ENCODE data around the gene IFRD1.

The IFRD1 gene

DNA sequence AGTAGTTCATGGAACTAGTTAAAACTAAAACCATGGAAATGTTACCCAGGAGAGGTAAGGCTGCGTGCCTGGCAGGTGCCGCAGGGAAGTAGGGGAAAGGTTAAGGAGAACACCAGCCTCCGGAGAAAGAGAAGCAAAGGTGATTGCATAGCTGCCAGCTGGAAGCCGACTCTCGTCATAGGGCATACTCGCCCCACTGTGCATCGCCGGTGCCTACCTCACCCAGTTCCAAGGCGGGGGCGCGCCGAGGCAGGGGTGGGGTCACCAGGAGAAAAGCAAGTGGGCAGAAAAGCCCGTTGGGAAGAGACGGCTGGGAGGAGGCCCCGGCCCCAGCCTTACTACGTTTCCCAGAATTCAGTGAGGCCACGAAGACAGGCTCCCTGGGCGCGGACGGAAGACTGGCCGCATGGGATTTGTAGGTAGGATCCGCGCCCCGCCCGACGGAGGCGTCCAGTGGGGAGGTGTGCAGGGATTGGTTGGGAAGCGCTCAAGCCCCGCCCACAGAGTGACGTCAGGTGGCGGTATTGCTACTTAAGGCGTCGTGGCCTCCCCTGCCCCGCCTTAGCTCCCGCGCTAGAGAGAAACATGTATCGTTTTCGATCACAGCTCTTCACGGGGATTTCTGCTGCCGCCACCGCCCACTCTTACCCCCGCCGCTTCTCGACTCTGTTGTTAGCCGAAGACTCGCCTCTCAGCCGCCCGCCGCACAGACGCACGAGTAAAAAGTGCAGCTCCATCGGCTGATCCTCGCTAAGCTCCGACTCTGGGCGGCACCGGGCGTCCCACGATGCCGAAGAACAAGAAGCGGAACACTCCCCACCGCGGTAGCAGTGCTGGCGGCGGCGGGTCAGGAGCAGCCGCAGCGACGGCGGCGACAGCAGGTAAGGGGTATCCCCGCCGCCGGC is at the start of gene IFRD1:
Gene IFRD1 (plus strand): TSS at position 559 of the 905 bp plus-strand sequence. CDS start 229 bp downstream, at position 788.
- peak; percentile 97 for DNase-seq

GRCh38 chr7:112404321-112404720 is 45.9 kb upstream of the IFRD1 start:
- DNase-seq, result no peak

- DNase-seq, result peak; percentile 44
These were observed 45.0 kb upstream of the IFRD1 start for GRCh38 chr7:112405286-112405685.

DNA sequence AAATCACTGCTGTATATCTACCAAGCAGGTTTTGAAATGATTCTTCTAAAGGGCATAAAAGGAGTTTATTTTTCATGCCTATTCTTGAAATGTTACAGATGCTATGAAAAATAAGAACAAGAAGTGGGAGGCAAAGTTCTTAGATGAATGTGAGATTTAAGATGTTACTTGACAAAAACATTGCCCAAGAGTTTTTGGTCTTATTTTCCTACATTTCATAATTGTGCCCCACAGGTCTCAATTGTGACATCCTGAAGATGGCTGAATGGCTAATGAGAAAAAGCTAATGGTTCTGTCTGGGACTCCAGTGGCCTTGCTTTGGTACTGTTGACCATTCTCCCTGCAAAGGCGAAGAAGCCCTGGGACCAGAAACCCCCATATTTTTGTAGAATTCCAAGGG is 43.0 kb upstream of the IFRD1 start:
- DNase-seq, result no peak

GRCh38 chr7:112410092-112410491 is 40.2 kb upstream of the IFRD1 start:
- peak; percentile 15 for DNase-seq

- no peak for DNase-seq
These were observed 39.0 kb upstream of the IFRD1 start for GRCh38 chr7:112411186-112411795.

- peak; percentile 44 for DNase-seq
These were observed 35.3 kb upstream of the IFRD1 start for GRCh38 chr7:112414855-112415490.

GRCh38 chr7:112416127-112416526 is 34.1 kb upstream of the IFRD1 start:
- DNase-seq, result no peak

GRCh38 chr7:112419543-112420130 is 30.6 kb upstream of the IFRD1 start:
- DNase-seq, result no peak

- DNase-seq, result peak; percentile 23
These were observed 29.9 kb upstream of the IFRD1 start for GRCh38 chr7:112420236-112420861.

DNA sequence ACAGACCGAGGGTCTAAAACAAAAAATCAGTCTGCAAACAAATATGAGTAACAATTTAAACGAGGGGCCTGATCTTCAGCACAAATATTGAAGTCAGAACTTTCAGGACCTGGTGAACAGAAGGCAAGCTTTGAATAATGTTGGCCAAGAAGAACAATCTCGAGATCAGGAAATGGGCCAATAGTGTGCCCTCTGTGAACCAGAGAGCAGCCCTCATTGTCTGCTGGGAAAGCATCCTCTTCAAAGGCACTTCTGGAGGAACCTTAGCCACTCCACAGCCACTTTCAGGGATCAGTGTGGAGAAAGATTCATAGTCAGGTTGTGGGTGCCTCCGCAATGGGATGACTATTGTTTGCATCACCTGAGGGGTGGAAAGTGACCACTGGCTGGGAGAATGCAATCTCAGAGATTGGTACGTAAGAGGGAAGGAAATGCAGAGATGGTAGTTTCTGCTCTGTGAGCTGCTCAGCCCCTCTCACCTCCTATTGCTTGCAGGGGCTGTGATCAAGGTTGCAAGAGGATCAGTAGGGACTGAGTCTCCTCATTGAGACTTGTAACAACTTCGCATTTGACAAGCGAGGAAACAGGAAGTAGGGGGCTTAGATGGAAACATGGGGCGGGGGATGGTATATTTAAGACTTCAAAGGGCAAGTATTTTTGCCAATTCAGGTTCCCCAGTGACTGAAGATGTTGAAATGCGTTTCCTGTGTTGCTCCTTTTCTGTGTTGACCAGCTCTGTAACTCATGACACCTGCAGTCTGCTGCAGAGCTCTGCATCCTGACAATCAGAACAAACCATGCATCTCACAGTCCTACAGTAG is 28.4 kb upstream of the IFRD1 start:
- peak; percentile 77 for DNase-seq

DNA sequence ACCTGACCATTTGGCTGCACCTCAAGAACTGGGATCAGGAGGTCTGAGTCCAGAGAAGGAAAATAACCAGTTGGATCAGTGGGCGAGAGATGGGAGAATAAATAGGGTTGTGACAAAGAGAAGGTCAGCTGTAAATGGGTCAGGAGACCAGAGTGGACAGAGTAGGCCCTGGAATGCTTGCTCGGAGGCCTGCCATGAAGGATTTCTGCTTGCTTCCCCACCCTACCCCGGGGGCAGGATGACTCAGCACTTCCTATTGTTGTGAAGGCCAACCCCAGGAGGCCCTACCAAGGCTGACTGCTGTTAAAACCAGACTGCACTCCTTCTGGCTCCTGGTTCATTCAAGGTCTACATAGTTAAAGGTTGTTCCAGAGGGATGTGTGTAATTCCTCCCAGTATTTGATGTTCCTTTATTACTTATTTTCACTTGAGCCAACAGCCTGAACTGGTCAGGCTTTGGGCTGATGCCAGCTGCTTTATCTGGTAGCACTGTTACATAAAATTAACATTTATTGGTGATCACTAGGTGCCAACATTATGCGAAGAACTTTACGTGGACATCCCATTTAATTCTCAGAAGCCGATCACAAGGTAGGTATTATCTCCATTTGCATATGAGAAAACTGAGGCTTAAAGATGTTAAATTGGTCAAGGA is 27.3 kb upstream of the IFRD1 start:
- DNase-seq, result peak; percentile 72

DNA sequence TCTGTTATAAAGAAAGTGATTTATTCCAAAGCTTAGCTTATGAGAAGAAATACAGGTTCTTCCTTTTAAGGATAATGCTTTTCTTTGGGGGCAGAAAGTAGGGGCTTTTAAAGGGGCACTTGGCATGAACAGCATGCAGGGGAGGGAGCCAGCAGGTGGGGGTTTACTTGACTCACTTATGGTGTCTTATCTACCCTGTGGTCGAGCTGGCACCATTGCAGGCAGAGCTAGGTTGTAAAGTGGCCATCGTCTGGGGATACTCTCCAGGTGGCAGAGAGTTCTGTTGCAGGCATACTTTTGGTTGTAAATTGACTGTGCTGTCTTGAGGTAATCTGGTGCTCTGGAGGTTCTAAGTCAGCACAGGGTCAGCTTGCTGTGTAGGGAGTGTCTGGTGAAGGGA is 26.3 kb upstream of the IFRD1 start:
- no peak for DNase-seq

- no peak for DNase-seq
These were observed 22.3 kb upstream of the IFRD1 start for GRCh38 chr7:112427984-112428383.

GRCh38 chr7:112428715-112429114 is 21.5 kb upstream of the IFRD1 start:
- DNase-seq, result no peak

GRCh38 chr7:112430649-112431048 is 19.6 kb upstream of the IFRD1 start:
- DNase-seq, result no peak

DNA sequence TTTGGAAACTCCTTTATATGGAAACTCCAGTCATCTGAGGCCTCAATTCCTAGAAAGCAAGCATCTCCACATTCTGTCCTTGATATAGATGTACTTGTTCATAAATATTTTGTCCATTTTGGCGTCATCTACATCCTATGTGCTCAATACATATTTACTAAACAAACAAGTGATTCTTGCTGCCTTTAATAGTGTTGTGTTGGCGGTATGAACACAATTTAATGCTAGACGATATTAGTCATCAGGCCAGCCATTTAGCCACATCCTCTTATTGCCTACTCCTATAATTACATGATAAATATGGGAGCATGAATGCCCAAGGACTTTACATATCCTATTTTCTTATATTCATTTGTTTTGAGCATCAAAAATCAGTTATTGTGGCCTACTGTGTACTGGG is 18.5 kb upstream of the IFRD1 start:
- DNase-seq, result no peak

- peak; percentile 80 for DNase-seq
These were observed 17.0 kb upstream of the IFRD1 start for GRCh38 chr7:112433289-112433688.

GRCh38 chr7:112437072-112437471 is 13.2 kb upstream of the IFRD1 start:
- no peak for DNase-seq

DNA sequence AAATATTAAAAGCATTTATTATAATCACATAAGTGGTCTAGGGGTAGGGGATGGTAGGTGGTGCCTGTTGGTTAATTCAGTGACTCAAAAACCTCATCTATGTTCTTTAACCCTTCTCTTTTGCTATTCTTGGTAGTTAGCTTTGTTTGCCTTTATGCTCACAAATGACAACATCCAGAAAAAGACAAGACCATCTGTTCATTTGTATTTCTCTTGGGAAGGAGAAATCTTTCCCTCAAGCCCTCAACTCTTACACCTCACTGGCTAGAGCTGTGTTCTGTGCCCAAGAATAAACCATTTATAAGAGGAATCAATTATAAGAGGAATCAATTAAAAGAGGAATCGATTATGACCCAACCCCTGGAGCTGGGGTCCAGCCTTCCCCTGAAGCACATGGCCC is 10.8 kb upstream of the IFRD1 start:
- no peak for DNase-seq

GRCh38 chr7:112442210-112442609 is 8.1 kb upstream of the IFRD1 start:
- no peak for DNase-seq
